MCF 10A (cell line): Measurements from ENCODE around the gene SEMA5A. TPM values are rescaled to one million over a fixed set of nuclear protein-coding genes. Genes with fewer than 3 reads are reported as not detected.

ENCODE experiments used
- BruUV-seq: library from RNA; stranded (reverse); fragments of 400-500 nt; replicated peaks from 2 replicates; lab custom pipeline; 2021; lab: Mats Ljungman, UMichigan
- CTCF ChIA-PET: fragments of 300-600 bp; sonication (Branson Sonifier 250); formaldehyde crosslinking; extraction: SDS; loops from one replicate; lab custom pipeline; 2021; ENCODE audit warnings: antibody characterized with exemption, inconsistent platforms; lab: Yijun Ruan, JAX
- POLR2A ChIA-PET: fragments of 300-600, 350-650 bp; sonication (Branson Sonifier 250); formaldehyde crosslinking; extraction: SDS; loops from one replicate; lab custom pipeline; 2020; ENCODE audit warnings: antibody characterized with exemption, inconsistent platforms; lab: Yijun Ruan, JAX
- DNase-seq: peaks from one replicate; pipeline ENCODE4 v3.0.0-alpha.2; 2018; ENCODE audit not compliant: unreplicated experiment
- H3K27ac Mint-ChIP-seq: one replicate; pipeline ENCODE4 v1.8.0; 2022; ENCODE audit warnings: mild to moderate bottlenecking, low read depth, mixed read lengths; ENCODE audit not compliant: unreplicated experiment
- H3K27me3 Mint-ChIP-seq: one replicate; pipeline ENCODE4 v1.8.0; 2022; ENCODE audit warnings: mixed read lengths; ENCODE audit not compliant: insufficient read depth, unreplicated experiment
- H3K36me3 Mint-ChIP-seq: one replicate; pipeline ENCODE4 v1.8.0; 2022; ENCODE audit warnings: mild to moderate bottlenecking, moderate library complexity, mixed read lengths; ENCODE audit not compliant: insufficient read depth, unreplicated experiment
- H3K4me1 Mint-ChIP-seq: one replicate; pipeline ENCODE4 v1.8.0; 2022; ENCODE audit warnings: mixed read lengths; ENCODE audit not compliant: insufficient read depth, unreplicated experiment
- H3K4me3 Mint-ChIP-seq: one replicate; pipeline ENCODE4 v1.8.0; 2022; ENCODE audit warnings: mild to moderate bottlenecking, moderate library complexity, mixed read lengths; ENCODE audit not compliant: unreplicated experiment
- H3K9me3 Mint-ChIP-seq: one replicate; pipeline ENCODE4 v1.8.0; 2022; ENCODE audit warnings: mixed read lengths; ENCODE audit not compliant: unreplicated experiment
- CTCF ChIP-seq: fragments of 200-600 bp; IDR thresholded peaks from one replicate; pipeline ENCODE4 v1.8.0; 2022; ENCODE audit warnings: antibody characterized with exemption, mild to moderate bottlenecking; ENCODE audit not compliant: unreplicated experiment
- intact Hi-C: fragments of 100-400 bp; cut with micrococcal nuclease; formaldehyde crosslinking; loops from 2 replicates; pipeline ENCODE4 v1.14.1; 2022
- total RNA-seq: library from RNA; stranded (reverse); gene quantifications from 2 replicates; pipeline ENCODE4 v1.2.3, GENCODE V29; 2022

Gene SEMA5A
- total RNA-seq, 1 experiment from 2014 or later: 1.2 TPM

DNA sequence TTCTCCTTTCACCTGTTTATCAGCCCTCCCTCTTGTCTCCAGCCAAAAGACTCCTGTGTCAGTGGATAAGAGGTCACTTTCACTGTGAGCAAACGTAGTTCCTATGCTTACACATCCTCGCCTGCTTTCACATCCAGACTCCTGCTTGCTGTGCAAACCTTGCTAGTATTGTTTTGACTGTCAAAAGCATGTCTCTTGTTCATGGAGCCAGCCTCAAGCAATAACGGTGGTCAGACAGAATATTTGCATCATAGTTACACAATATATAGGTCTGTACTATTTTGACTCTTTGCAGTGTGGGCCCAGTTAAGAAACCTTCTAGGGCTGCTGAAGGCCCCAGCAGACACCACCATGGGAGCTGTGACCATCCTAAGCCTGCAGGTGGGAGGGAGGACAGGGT, 420.0 kb downstream of the SEMA5A start:
- Mint-ChIP-seq H3K4me3 (no peak overlapping the region), H3K9me3 (no peaks in the 10 kb centered on the region), H3K4me1 (peaks cover 8% of the 10 kb centered on the region), H3K27ac (peak overlapping the region; percentile 62), H3K36me3 (no peaks in the 10 kb centered on the region), H3K27me3 (no peaks in the 10 kb centered on the region)
- no TSS peak for BruUV-seq
- peak; percentile 27 for DNase-seq
- intact Hi-C loops: no loop called here
- no peak for TF ChIP-seq CTCF
- POLR2A ChIA-PET: no interaction called here
- CTCF ChIA-PET: interaction anchor here (0.7 kb wide), 1 partner anchor 347 kb away, joined by 4 read pairs; no protein-coding TSS in a partner anchor

DNA sequence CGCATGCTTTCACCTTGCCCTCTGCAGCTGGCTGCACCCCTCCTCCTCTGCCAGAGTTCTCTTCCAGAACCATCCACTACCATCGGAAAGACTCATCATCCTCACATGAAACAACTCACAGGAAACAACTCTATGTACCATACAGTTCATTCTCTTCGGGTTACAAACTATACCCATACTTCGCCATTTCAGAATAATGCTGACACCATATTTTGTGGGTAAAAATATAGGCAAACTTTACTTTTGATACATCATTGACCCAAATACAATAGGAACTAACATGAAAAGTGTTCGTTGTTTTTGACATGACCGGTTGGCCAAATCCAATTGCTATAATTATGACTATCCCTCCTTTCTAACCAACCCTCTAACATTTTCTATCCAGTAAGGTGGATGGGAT, 421.0 kb downstream of the SEMA5A start:
- Mint-ChIP-seq H3K27ac (no peak overlapping the region), H3K27me3 (no peaks in the 10 kb centered on the region), H3K36me3 (no peaks in the 10 kb centered on the region), H3K4me1 (peaks cover 8% of the 10 kb centered on the region), H3K4me3 (no peak overlapping the region), H3K9me3 (no peaks in the 10 kb centered on the region)
- intact Hi-C loops: no loop called here
- no TSS peak for BruUV-seq
- no peak for TF ChIP-seq CTCF
- no peak for DNase-seq
- POLR2A ChIA-PET: no interaction called here
- CTCF ChIA-PET: interaction anchor here (0.5 kb wide), 1 partner anchor 10 kb away, joined by 3 read pairs; no protein-coding TSS in a partner anchor

GRCh38 chr5:9124071-9124470, 421.8 kb downstream of the SEMA5A start:
- ChIA-PET CTCF (interaction anchor here (0.8 kb wide), 1 partner anchor 84 kb away, joined by 3 read pairs; no protein-coding TSS in a partner anchor), POLR2A (interaction anchor here (0.9 to 1.0 kb wide), 2 partner anchors 26 to 91 kb away, joined by 3 read pairs; no protein-coding TSS in a partner anchor)
- Mint-ChIP-seq H3K9me3 (no peaks in the 10 kb centered on the region), H3K4me1 (peaks cover 8% of the 10 kb centered on the region), H3K27ac (no peak overlapping the region), H3K4me3 (no peak overlapping the region), H3K36me3 (no peaks in the 10 kb centered on the region), H3K27me3 (no peaks in the 10 kb centered on the region)
- no peak for TF ChIP-seq CTCF
- no TSS peak for BruUV-seq
- DNase-seq: no peak
- intact Hi-C loops: no loop called here

DNA sequence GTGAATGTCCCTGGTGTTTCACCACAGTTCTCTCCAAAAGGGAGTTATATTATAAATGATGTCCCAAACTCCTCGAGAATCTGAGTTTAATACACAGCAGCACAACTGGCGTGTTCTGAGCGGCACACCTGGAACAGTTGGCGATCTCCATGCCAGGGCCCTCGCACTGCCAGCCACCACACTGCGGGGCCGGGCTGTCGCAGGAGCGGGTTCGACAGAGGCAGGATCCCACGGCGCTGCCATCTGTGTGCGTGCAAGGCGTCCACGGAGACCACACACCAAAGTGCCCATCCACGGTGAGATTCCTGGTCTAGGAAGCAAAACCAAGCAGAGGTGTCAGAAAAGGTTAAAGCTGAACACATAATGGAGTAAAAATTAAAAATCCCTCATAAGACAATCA, 423.3 kb downstream of the SEMA5A start:
- POLR2A ChIA-PET: no interaction called here
- BruUV-seq: no TSS peak
- no peak overlapping the region for H3K27ac Mint-ChIP-seq

More for the DNA sequence above, 423.3 kb downstream of the SEMA5A start:
- intact Hi-C loops: no loop called here
- TF ChIP-seq CTCF: no peak
- no peak overlapping the region for H3K4me3 Mint-ChIP-seq
- no peak for DNase-seq
- H3K4me1 Mint-ChIP-seq: peaks cover 12% of the 10 kb centered on the region
- CTCF ChIA-PET: interaction anchor here (0.6 kb wide), 1 partner anchor 71 kb away, joined by 3 read pairs; no protein-coding TSS in a partner anchor
- H3K36me3 Mint-ChIP-seq: no peaks in the 10 kb centered on the region
- no peaks in the 10 kb centered on the region for H3K9me3 Mint-ChIP-seq
- H3K27me3 Mint-ChIP-seq: no peaks in the 10 kb centered on the region
